HEK293 (cell line): ENCODE measurements around the gene EIF3B.

Source experiments
- IKZF3 ChIP-seq: fragments of 450-650 bp; IDR thresholded peaks from 2 replicates; pipeline ENCODE4 v1.5.0; 2018; ENCODE audit warnings: missing biosample characterization, mild to moderate bottlenecking, missing genetic modification characterization, moderate library complexity
- ZNF768 ChIP-seq: fragments of 450-650 bp; formaldehyde crosslinking; IDR thresholded peaks from 2 replicates; pipeline ENCODE4 v1.5.1; 2018; ENCODE audit warnings: missing biosample characterization, mild to moderate bottlenecking, missing genetic modification characterization
- TF ChIP-seq, protein P1 (sequence below): fragments of 450-650 bp; formaldehyde crosslinking; IDR thresholded peaks from 2 replicates; pipeline ENCODE4 v1.5.1; 2016; ENCODE audit warnings: missing biosample characterization, missing genetic modification characterization
- TF ChIP-seq, protein P2 (sequence below): fragments of 450-650 bp; formaldehyde crosslinking; IDR thresholded peaks from 2 replicates; pipeline ENCODE4 v1.5.1; 2016; ENCODE audit warnings: missing biosample characterization, missing genetic modification characterization, low read depth

DNA sequence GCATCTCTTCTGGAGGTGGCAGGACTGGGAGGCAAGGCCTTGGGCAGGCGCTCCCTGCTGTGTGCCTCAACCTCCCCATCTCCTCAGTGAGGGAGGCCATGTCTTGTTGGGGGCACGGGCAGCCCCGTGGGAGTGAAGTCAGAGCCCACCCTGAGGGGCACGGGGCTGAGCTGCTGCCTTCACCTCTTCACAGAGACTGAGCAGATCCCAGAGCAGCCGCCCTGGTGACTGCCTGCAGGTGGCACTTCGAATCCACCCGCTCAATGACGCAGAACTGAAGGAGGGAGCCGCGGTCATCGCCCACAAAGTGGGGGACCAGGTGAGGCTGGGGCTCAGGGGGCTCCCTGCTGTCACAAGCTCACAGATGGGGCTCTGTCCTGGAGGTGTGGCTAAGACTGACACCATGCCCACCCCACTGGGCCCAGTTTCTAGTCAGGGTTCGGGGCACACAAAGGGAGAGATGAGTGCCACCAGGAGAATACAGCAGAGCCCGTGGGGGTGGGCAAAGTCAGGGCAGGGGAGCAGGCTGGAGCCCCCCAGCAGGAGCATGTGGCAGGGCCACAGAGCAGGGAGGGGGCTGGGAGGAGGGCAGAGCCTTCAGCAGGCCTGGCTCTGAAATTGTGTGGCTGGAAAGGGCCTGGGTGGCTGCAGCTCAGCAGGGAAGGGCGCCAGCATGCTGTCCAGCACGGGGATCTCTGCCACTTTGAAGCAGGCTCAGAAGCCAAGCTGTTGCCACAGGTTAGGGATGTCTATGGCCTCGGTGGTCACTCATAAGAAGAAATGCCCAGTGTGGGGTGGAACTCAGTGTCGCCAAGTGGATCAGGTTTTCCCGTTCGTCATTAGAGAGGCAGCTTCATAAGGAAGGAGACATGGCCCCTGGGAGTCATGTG lies 30.0 kb downstream of the EIF3B start:
- TF ChIP-seq IKZF3 (tag by site-specific recombination) (no peak), ZNF768 (tag by site-specific recombination) (no peak)
- TF ChIP-seq, protein P1, sequence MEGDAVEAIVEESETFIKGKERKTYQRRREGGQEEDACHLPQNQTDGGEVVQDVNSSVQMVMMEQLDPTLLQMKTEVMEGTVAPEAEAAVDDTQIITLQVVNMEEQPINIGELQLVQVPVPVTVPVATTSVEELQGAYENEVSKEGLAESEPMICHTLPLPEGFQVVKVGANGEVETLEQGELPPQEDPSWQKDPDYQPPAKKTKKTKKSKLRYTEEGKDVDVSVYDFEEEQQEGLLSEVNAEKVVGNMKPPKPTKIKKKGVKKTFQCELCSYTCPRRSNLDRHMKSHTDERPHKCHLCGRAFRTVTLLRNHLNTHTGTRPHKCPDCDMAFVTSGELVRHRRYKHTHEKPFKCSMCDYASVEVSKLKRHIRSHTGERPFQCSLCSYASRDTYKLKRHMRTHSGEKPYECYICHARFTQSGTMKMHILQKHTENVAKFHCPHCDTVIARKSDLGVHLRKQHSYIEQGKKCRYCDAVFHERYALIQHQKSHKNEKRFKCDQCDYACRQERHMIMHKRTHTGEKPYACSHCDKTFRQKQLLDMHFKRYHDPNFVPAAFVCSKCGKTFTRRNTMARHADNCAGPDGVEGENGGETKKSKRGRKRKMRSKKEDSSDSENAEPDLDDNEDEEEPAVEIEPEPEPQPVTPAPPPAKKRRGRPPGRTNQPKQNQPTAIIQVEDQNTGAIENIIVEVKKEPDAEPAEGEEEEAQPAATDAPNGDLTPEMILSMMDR = no peak
- TF ChIP-seq, protein P2, sequence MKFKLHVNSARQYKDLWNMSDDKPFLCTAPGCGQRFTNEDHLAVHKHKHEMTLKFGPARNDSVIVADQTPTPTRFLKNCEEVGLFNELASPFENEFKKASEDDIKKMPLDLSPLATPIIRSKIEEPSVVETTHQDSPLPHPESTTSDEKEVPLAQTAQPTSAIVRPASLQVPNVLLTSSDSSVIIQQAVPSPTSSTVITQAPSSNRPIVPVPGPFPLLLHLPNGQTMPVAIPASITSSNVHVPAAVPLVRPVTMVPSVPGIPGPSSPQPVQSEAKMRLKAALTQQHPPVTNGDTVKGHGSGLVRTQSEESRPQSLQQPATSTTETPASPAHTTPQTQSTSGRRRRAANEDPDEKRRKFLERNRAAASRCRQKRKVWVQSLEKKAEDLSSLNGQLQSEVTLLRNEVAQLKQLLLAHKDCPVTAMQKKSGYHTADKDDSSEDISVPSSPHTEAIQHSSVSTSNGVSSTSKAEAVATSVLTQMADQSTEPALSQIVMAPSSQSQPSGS = no peak
